ENCODE results near the gene SLCO3A1.

SLCO3A1 gene

DNA sequence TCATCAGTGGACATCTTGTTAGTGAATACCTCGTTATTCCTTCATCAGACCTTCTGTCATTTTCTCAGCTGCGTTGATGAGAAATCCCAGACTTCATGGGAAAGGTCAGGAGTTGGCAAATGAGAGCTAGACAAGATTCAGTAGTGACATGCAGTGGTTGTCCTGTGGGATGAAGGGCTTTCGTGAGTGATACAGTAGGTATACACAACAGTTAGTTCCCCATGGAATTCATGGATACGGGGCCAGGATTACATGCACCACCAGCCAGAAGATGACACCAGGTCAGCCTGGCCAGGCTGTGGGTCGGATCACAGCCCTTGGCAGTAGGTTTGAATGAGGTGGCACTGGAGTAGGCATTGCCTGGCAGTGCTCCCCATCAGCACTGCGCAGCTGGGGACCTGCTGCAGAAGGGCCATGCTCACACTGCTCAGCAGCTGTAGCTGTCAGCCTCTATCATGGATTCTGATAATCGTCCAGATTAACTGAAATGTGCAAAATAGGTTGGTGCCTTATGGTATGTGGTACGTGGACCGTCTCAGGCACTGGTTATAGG lies 150.1 kb downstream of the SLCO3A1 start:
- DNase-seq (ENCODE audit: low read depth in 2 of 2): no peak

DNA sequence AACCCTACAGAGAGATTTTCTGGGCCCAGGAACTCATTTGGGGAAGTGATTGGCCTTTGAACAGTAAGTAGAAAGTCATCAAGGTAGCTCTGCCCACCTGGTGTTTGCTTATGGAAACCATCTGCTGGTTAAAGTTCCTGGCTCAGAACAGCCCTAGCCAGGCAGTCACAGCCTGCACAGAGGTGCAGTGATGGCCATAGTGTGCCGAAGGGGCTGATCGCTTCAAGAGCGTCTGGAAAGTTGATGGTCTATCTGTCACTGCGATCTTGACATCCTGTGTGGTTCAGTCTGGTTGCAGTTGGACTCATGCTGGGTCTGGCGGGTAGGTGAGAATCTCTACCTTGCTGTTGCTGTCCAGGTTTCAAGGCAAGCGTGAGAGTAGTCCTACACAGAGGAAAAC lies 151.6 kb downstream of the SLCO3A1 start:
- DNase-seq (ENCODE audit: low read depth in 2 of 2): no peak

DNA sequence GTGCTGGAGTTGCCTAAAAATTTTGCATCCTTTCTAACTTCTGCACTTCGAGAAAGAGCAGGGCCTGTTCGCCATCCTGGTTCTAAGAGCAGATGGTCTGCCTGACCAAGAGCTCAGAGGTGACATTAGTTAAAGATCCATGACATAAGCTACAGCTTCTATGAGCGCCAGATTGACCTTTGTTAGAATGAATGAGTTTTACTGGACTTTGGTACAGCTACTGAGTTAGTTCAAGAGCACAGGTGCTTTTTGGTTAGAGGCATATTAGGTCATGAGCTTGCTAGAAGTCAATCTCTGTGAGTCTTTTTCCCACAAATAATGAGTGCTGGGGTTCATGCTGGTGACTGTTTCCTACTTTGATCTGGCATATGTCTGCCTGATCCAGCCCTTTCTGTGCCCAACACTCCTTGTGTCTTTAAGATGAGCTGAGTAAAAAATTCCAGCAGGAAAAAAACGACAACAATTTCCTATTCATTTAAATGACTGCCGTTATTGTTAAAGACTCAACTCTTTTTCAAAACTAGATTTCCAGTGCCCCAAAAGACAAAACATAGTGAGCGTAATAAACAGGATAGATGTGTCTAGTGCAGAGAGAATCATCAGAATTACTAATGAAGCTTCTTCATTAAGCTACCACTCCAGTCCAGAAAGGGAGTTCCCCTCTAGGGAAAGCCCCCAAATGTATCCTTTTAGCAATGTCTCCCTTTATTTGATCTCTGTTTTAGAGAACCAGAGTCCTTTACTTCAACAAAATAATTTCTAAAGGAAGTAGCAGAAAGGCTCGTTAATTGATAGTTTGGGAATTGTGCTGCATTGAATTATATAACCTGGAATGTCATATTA lies 152.9 kb downstream of the SLCO3A1 start:
- DNase-seq (ENCODE audit: low read depth in 2 of 2): no peak

- DNase-seq (ENCODE audit: low read depth in 2 of 2): no peak
These were observed 155.7 kb downstream of the SLCO3A1 start for GRCh38 chr15:92009162-92009561.

DNA sequence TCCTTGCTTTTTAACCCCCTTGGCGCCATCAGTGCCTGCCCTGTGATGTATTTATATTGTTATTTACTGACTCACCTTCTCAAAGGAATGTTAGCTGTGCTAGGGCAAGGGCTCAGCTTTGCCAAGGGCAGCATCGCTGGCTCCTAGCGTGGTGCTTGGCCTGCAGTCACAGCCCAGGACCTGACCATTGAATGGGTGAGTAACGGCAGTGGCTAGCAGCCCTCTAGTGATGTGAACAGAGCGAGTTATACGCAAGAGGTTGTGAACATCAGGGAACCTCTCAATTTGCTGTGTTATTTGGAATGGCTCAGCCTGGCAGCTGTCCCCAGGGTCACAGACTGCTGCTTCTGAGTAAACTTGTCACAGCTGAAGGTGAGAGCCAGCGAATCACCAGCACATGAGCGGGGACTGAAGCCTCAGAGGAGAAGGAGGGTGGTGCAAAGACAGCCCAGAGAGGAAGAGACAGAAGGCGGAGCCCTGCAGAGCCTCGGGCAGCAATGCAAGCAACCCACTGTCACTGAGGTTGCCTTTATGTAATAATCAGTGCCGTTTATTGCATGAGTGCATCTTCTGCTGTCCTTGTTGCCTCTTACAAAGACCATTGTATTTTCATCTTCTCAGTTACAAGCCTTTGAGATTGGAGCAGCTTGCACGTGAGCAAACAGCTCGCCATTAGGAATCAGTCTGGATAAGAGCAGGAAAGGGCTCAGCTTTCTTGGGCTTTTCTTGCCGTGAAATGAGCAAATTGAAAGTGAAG lies 158.3 kb downstream of the SLCO3A1 start:
- no peak for DNase-seq (ENCODE audit: low read depth in 2 of 2)

- no peak for DNase-seq (ENCODE audit: low read depth in 2 of 2)
These were observed 158.8 kb downstream of the SLCO3A1 start for GRCh38 chr15:92012368-92012629.

DNA sequence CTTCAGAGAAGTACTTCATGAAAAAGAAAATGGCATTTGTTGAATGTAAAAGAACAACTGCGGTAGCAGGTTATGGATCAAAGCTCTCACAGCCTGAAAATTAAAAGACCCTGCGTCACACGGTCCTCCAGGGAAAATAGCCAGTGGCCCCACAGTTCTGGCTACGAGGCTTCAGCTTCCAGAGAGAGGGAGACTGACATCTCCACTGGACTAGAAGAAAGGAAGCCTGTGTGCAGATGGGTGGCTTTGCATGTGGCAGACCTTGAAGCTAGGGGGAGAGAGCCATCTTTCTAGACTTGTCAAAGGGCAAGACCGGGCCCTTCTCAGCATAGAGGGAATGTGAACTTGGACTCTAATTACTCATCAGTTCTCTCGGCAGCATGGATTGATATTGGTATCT lies 159.4 kb downstream of the SLCO3A1 start:
- DNase-seq (ENCODE audit: low read depth in 2 of 2): no peak

DNA sequence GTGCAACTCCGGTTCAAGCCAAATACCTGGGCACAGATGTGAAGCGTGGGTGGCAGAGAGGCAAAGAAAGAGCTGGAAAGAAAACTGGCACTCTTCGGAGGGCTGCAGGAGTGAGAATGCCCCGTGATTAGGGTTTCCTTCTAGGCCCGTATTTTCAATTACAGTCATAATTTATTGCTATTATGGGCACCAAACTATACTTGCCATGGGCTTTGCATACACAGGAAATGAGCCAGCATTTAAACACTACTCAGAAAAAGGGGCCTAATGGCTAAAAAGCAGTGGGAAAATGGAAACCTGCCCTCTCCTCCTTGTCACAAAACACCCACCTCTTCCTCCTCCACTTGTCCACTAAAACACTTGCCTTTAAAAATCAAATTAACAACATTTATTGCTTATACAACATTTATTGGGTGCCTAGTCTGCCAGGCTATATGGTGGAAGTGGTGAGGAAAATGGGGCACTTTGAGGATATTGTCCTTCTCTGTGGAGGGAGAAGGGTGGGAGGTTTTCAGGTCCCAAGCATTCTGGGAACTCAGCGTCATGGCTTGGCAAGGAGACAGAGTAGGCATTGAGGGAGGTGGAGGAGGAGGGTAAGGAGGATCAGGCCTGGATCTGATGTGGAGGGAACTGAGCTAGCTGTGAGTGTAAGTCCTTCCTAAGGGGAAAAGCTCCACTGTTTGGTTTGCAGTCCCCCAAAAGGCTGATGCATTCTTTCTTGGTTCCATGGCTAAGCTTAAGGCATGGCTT lies 160.9 kb downstream of the SLCO3A1 start:
- no peak for DNase-seq (ENCODE audit: low read depth in 2 of 2)

GRCh38 chr15:92017882-92018534 lies 164.5 kb downstream of the SLCO3A1 start:
- no peak for DNase-seq (ENCODE audit: low read depth in 2 of 2)

- DNase-seq (ENCODE audit: low read depth in 2 of 2): no peak
These were observed 165.2 kb downstream of the SLCO3A1 start for GRCh38 chr15:92018535-92019239.

DNA sequence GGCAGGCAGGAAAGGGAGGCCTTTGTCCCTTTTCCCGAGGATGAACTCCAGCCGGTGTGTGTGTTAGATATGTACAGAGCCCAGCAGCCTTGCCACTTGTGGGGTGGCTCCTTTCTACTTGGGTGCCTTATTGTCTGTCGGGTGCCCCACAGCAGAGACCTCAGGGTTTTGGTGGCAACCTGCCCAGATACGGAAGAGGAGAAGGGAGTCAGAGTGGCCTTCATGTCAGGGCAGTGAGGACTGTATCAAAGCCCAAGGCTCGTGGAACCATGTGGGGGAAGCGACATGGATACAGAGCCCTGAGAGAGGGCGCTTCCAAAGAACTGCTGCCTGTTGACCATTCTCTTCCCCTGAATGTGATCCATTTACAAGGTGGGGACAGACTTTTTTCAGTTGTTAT lies 166.2 kb downstream of the SLCO3A1 start:
- no peak for DNase-seq (ENCODE audit: low read depth in 2 of 2)

- no peak for DNase-seq (ENCODE audit: low read depth in 2 of 2)
These were observed 166.7 kb downstream of the SLCO3A1 start for GRCh38 chr15:92020207-92020606.

DNA sequence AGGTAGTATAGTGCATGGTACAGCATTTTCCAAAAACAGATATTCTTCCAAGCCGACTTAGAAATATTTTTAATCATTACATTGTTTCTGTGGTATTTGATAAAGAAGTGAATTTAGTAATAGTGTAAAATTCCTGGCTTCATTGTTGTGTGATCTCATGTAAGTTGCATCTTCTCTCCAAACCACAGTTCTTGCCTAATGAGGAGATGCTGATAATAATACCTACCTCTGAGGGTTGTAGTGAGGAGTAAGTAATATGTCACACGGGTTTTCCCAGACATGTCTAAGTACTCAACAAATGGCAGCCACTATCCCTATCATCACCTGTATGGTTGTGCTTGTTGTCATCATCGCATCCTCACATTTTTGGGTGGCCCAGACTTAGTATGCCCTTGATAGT lies 167.3 kb downstream of the SLCO3A1 start:
- no peak for DNase-seq (ENCODE audit: low read depth in 2 of 2)

DNA sequence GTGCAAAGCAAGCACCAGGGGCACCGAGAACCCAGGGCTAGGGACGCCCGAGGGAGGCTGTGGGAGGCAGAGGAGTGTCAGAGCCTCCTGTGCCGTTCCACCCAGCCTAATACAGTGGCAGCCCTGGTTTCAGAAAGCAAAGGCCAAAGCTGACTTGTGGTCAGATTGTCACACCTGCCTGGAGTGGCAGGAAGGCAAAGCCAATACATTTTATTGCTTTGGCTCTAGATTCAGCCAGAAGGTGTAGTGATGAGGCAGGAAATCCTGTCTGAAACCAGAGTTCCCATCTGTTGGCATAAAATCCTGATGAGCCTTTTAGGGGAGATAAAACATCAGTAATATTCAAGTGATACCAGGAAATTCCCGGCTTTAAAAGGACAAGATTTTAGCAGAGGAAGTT lies 168.3 kb downstream of the SLCO3A1 start:
- no peak for DNase-seq (ENCODE audit: low read depth in 2 of 2)

DNA sequence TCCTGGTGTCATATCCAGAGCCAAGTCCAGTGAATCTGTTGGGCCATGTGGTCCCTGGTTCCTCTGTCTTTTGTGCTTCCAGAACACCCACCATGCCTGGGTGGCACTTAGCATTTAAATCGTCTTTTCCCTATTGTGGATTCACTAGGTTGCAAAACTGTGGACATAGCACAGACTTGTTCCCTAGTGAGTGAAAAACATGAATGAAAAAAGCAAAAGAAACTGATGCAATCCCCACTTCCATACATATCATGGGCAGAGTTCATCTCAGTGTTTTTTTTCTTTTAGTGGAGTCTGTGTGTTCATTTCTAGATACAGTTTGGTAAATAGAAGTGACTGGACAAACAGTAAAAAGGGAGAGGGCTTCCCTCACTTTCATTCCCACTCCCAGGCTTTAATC lies 170.5 kb downstream of the SLCO3A1 start:
- no peak for DNase-seq (ENCODE audit: low read depth in 2 of 2)

- DNase-seq (ENCODE audit: low read depth in 2 of 2): no peak
These were observed 172.3 kb downstream of the SLCO3A1 start for GRCh38 chr15:92025706-92026270.

- DNase-seq (ENCODE audit: low read depth in 2 of 2): no peak
These were observed 174.8 kb downstream of the SLCO3A1 start for GRCh38 chr15:92028389-92028724.

DNA sequence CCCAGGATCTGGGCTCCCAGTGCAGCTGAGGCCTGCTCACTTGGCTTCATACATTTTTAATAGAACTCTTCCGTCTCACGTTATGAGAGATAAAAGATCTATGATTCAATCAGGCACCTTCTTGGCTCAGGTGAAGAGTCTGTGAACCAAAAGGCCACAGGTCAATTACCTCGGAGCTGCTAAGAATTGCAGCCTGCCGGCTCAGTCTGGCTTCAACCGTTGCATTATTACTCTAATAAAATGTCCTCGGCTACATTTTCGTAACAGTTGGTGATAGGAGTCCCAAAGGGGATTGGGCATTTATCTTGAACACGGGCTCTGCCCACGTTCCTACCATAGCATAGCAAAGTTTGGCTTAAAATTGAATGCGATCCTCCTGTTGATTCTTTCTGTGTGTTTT lies 176.3 kb downstream of the SLCO3A1 start:
- DNase-seq (ENCODE audit: low read depth in 2 of 2): no peak

DNA sequence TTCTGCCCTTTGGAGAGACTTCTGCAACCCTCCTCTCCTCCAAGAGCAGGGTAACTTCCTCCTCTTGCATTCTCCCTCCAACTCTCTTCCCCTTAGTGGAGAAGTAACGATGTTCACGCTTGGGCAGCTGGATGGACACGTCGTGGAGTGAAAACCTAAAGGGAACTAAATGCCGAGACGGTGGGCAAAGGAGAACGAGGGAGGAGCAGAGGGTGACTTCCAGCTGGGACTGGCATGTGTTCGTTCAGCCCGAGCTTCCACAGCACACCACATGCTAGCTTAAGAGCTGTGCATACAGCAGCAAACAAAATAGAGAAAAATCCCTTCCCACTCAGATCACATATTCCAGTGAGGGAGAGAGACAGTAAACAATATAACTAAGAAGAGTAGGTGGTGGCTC lies 179.8 kb downstream of the SLCO3A1 start:
- DNase-seq (ENCODE audit: low read depth in 2 of 2): no peak

GRCh38 chr15:92033723-92034122 lies 180.2 kb downstream of the SLCO3A1 start:
- no peak for DNase-seq (ENCODE audit: low read depth in 2 of 2)

DNA sequence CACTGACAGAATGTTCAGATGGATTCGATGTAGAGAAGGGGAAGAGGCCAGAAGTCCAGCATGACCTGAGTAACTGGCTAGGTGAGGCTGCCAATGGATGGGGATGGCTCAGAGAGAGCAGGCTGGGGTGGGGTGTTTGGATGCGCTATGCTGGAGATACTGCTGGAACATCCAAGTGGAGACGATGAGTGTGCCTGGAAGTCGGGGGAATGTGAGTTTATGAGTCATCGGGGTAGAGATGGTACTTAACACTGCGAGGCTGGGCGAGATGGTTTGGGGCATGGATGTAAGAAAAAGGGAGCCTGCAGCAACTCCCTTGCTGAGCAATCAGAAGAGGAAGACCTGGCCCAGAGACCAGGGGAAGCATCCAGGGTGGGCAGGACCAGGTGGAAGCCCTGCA lies 180.7 kb downstream of the SLCO3A1 start:
- no peak for DNase-seq (ENCODE audit: low read depth in 2 of 2)

All from stimulated activated CD8-positive, alpha-beta memory T cell treated with anti-CD3 and anti-CD28 coated beads, Interleukin-2, amount 100 ng/mL, for 1 hour (primary cell).